LNCAP (cell line): ENCODE results near the gene FOXD1.

Experiments
- TF ChIP-seq, protein P1 (sequence below): fragments of 450-650 bp; IDR thresholded peaks from 2 replicates; pipeline ENCODE4 v1.5.1; 2017; ENCODE audit warnings: mild to moderate bottlenecking

FOXD1 gene

GRCh38 chr5:73441378-73441777 is 7.2 kb downstream of the FOXD1 start:
- TF ChIP-seq, protein P1, sequence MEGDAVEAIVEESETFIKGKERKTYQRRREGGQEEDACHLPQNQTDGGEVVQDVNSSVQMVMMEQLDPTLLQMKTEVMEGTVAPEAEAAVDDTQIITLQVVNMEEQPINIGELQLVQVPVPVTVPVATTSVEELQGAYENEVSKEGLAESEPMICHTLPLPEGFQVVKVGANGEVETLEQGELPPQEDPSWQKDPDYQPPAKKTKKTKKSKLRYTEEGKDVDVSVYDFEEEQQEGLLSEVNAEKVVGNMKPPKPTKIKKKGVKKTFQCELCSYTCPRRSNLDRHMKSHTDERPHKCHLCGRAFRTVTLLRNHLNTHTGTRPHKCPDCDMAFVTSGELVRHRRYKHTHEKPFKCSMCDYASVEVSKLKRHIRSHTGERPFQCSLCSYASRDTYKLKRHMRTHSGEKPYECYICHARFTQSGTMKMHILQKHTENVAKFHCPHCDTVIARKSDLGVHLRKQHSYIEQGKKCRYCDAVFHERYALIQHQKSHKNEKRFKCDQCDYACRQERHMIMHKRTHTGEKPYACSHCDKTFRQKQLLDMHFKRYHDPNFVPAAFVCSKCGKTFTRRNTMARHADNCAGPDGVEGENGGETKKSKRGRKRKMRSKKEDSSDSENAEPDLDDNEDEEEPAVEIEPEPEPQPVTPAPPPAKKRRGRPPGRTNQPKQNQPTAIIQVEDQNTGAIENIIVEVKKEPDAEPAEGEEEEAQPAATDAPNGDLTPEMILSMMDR, result no peak

GRCh38 chr5:73440262-73440661 is 8.3 kb downstream of the FOXD1 start:
- TF ChIP-seq, protein P1, result no peak

GRCh38 chr5:73438645-73439470 is 9.7 kb downstream of the FOXD1 start:
- TF ChIP-seq, protein P1, result no peak

DNA sequence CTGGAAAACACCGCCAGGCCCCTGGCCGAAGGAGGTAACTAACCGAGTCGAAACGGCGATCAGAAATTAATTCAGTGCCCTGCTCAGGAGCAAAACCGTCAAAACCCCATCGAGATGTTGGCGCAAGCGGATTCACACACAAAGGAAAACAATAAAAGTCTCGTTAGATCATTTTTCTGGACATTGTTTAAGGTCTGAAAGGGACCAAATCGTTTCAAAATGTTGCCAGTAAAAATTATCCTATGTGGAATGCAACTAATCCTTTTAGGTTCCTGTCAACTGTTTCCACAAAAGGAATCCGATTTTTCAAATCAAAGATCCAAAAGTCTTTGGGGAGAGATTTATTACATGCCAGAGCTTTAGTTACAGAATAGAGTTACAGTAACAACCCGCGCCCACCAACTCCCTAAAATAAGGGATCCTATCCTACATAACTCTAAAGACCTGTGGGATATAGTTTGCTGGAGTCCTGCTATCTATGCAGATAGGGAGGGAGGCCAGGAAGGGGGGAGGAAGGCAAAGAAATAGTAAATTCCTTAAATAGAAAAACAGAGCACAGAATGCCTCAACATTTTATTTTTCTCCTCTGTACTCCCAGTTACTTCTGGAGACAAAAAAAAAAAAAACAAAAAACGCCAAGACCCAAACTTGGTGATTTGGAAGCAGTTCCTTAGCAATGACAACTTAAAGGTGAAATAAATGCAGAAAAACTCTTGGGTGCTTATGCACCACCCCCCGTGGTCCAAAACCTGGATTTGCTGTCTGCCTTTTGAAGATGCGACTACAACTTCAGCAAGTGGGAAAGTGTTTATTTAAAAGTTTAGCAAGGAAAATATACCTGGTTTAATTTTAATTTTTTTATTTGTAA is 10.6 kb downstream of the FOXD1 start:
- TF ChIP-seq, protein P1, result no peak

- TF ChIP-seq, protein P1, result peak; percentile 33; the same call in 1 of the 2 replicates
These were observed 11.3 kb downstream of the FOXD1 start for GRCh38 chr5:73437101-73437776.

- TF ChIP-seq, protein P1, result no peak
These were observed 12.0 kb downstream of the FOXD1 start for GRCh38 chr5:73436535-73437100.
